Renal pelvis (tissue), 12 donors: ENCODE measurements around the gene CLINT1. TPM values are rescaled to one million over a fixed set of nuclear protein-coding genes. Genes with fewer than 3 reads are reported as not detected.
"Not testable (repeated sequence)": the region's sequence is repeated elsewhere in the genome, so short reads cannot be mapped to it uniquely, and the experiment has no call there.

ENCODE experiments used
- DNase-seq: peaks from one replicate; pipeline ENCODE4 v3.0.0-alpha.2; 2013
- long read RNA-seq, 16 experiments: transcript quantifications; one replicate each; lab custom pipeline, GENCODE V29; 2026
- polyA plus RNA-seq, 3 donors: library from polyadenylated mRNA; unstranded; fragments of 120-200 nt; gene quantifications; one replicate each; pipeline ENCODE4 v1.2.1, GENCODE V29; 2013; ENCODE audit not compliant: insufficient read length in 3 of 3

The CLINT1 gene
- 100 to 1,000 TPM; 115 to 145 (median 139) TPM for polyA plus RNA-seq
- long read RNA-seq, donor 1, transcript CLINT1-207 (12 exons, 2,346 nt) = major isoform, 5 of 49 reads
- long read RNA-seq, donor 1, transcript CLINT1-201 (12 exons, 3,440 nt) = major isoform, 5 of 49 reads
- long read RNA-seq, donor 1, partial matches to known transcripts = 35 of 49 reads
- long read RNA-seq, donor 1, other reads (novel, unspliced or antisense) = 0 of 49 reads
- long read RNA-seq, donor 2, transcript CLINT1-207 (12 exons, 2,346 nt) = major isoform, 10 of 69 reads
- long read RNA-seq, donor 2, transcript CLINT1-201 (12 exons, 3,440 nt) = minor isoform, 9 of 69 reads
- long read RNA-seq, donor 2, partial matches to known transcripts = 47 of 69 reads
- long read RNA-seq, donor 2, other reads (novel, unspliced or antisense) = 0 of 69 reads
- long read RNA-seq, donor 3, transcript CLINT1-201 (12 exons, 3,440 nt) = minor isoform, 8 of 61 reads
- long read RNA-seq, donor 3, transcript CLINT1-208 (2 exons, 2,905 nt) = major isoform, 9 of 61 reads
- long read RNA-seq, donor 3, partial matches to known transcripts = 39 of 61 reads
- long read RNA-seq, donor 3, other reads (novel, unspliced or antisense) = 0 of 61 reads
- long read RNA-seq, donor 4, transcript CLINT1-207 (12 exons, 2,346 nt) = major isoform, 7 of 41 reads
- long read RNA-seq, donor 4, transcript CLINT1-201 (12 exons, 3,440 nt) = minor isoform, 5 of 41 reads
- long read RNA-seq, donor 4, partial matches to known transcripts = 26 of 41 reads
- long read RNA-seq, donor 4, other reads (novel, unspliced or antisense) = 0 of 41 reads
- long read RNA-seq, donor 5, partial matches to known transcripts = 74 of 85 reads
- long read RNA-seq, donor 5, other reads (novel, unspliced or antisense) = 0 of 85 reads
- long read RNA-seq, donor 6, transcript CLINT1-201 (12 exons, 3,440 nt) = major isoform, 8 of 74 reads
- long read RNA-seq, donor 6, transcript CLINT1-208 (2 exons, 2,905 nt) = minor isoform, 5 of 74 reads
- long read RNA-seq, donor 6, transcript CLINT1-207 (12 exons, 2,346 nt) = minor isoform, 5 of 74 reads
- long read RNA-seq, donor 6, partial matches to known transcripts = 52 of 74 reads
- long read RNA-seq, donor 6, other reads (novel, unspliced or antisense) = 0 of 74 reads
- long read RNA-seq, donor 7, transcript CLINT1-207 (12 exons, 2,346 nt) = minor isoform, 9 of 122 reads
- long read RNA-seq, donor 7, transcript CLINT1-201 (12 exons, 3,440 nt) = major isoform, 14 of 122 reads
- long read RNA-seq, donor 7, transcript CLINT1-208 (2 exons, 2,905 nt) = minor isoform, 9 of 122 reads
- long read RNA-seq, donor 7, partial matches to known transcripts = 87 of 122 reads
- long read RNA-seq, donor 7, other reads (novel, unspliced or antisense) = 0 of 122 reads
- long read RNA-seq, donor 8, partial matches to known transcripts = 0 of 1 reads
- long read RNA-seq, donor 8, other reads (novel, unspliced or antisense) = 0 of 1 reads
- long read RNA-seq, donor 9, transcript CLINT1-201 (12 exons, 3,440 nt) = major isoform, 7 of 72 reads
- long read RNA-seq, donor 9, transcript CLINT1-208 (2 exons, 2,905 nt) = minor isoform, 5 of 72 reads
- long read RNA-seq, donor 9, transcript CLINT1-207 (12 exons, 2,346 nt) = minor isoform, 6 of 72 reads
- long read RNA-seq, donor 9, partial matches to known transcripts = 52 of 72 reads
- long read RNA-seq, donor 9, other reads (novel, unspliced or antisense) = 0 of 72 reads
- long read RNA-seq, donor 10, transcript CLINT1-201 (12 exons, 3,440 nt) = minor isoform, 6 of 87 reads
- long read RNA-seq, donor 10, transcript CLINT1-207 (12 exons, 2,346 nt) = minor isoform, 5 of 87 reads
- long read RNA-seq, donor 10, transcript CLINT1-208 (2 exons, 2,905 nt) = major isoform, 7 of 87 reads
- long read RNA-seq, donor 10, partial matches to known transcripts = 65 of 87 reads
- long read RNA-seq, donor 10, other reads (novel, unspliced or antisense) = 0 of 87 reads
- long read RNA-seq, donor 11, transcript CLINT1-208 (2 exons, 2,905 nt) = major isoform, 10 of 52 reads
- long read RNA-seq, donor 11, partial matches to known transcripts = 38 of 52 reads
- long read RNA-seq, donor 11, other reads (novel, unspliced or antisense) = 0 of 52 reads
- long read RNA-seq, donor 12, transcript CLINT1-208 (2 exons, 2,905 nt) = minor isoform, 8 of 79 reads
- long read RNA-seq, donor 12, transcript CLINT1-207 (12 exons, 2,346 nt) = major isoform, 13 of 79 reads
- long read RNA-seq, donor 12, transcript CLINT1-201 (12 exons, 3,440 nt) = minor isoform, 11 of 79 reads
- long read RNA-seq, donor 12, partial matches to known transcripts = 46 of 79 reads
- long read RNA-seq, donor 12, other reads (novel, unspliced or antisense) = 0 of 79 reads
- long read RNA-seq, donor 13, transcript CLINT1-208 (2 exons, 2,905 nt) = major isoform, 7 of 51 reads
- long read RNA-seq, donor 13, transcript CLINT1-207 (12 exons, 2,346 nt) = minor isoform, 5 of 51 reads
- long read RNA-seq, donor 13, partial matches to known transcripts = 35 of 51 reads
- long read RNA-seq, donor 13, other reads (novel, unspliced or antisense) = 0 of 51 reads
- long read RNA-seq, donor 14, transcript CLINT1-201 (12 exons, 3,440 nt) = minor isoform, 6 of 167 reads
- long read RNA-seq, donor 14, transcript CLINT1-208 (2 exons, 2,905 nt) = major isoform, 20 of 167 reads
- long read RNA-seq, donor 14, transcript CLINT1-207 (12 exons, 2,346 nt) = minor isoform, 5 of 167 reads
- long read RNA-seq, donor 14, partial matches to known transcripts = 132 of 167 reads
- long read RNA-seq, donor 14, other reads (novel, unspliced or antisense) = 0 of 167 reads
- long read RNA-seq, donor 15, transcript CLINT1-201 (12 exons, 3,440 nt) = major isoform, 15 of 116 reads
- long read RNA-seq, donor 15, transcript CLINT1-208 (2 exons, 2,905 nt) = minor isoform, 7 of 116 reads
- long read RNA-seq, donor 15, transcript CLINT1-207 (12 exons, 2,346 nt) = minor isoform, 7 of 116 reads
- long read RNA-seq, donor 15, partial matches to known transcripts = 84 of 116 reads
- long read RNA-seq, donor 15, other reads (novel, unspliced or antisense) = 0 of 116 reads
- long read RNA-seq, donor 16, transcript CLINT1-201 (12 exons, 3,440 nt) = major isoform, 7 of 81 reads
- long read RNA-seq, donor 16, transcript CLINT1-207 (12 exons, 2,346 nt) = minor isoform, 6 of 81 reads
- long read RNA-seq, donor 16, partial matches to known transcripts = 61 of 81 reads
- long read RNA-seq, donor 16, other reads (novel, unspliced or antisense) = 0 of 81 reads

- peak; percentile 87 for DNase-seq
Observed at GRCh38 chr5:157858527-157859226, at the start of gene CLINT1. Gene CLINT1, minus strand, starts transcription at chr5:157859145. Its CDS starts 175 bp downstream, at chr5:157858970.

GRCh38 chr5:157908459-157908858 is 49.5 kb upstream of the CLINT1 start:
- no peak for DNase-seq

GRCh38 chr5:157907479-157907878 is 48.5 kb upstream of the CLINT1 start:
- no peak for DNase-seq

GRCh38 chr5:157903117-157903450 is 44.1 kb upstream of the CLINT1 start:
- no peak for DNase-seq

- DNase-seq = no peak
Observed at GRCh38 chr5:157902449-157903116, 43.6 kb upstream of the CLINT1 start.

- DNase-seq = no peak
Observed at GRCh38 chr5:157900644-157901043, 41.7 kb upstream of the CLINT1 start.

GRCh38 chr5:157893611-157894010 is 34.7 kb upstream of the CLINT1 start:
- no peak for DNase-seq

GRCh38 chr5:157892974-157893373 is 34.0 kb upstream of the CLINT1 start:
- DNase-seq = no peak

- DNase-seq = no peak
Observed at GRCh38 chr5:157890836-157891597, 32.1 kb upstream of the CLINT1 start.

DNA sequence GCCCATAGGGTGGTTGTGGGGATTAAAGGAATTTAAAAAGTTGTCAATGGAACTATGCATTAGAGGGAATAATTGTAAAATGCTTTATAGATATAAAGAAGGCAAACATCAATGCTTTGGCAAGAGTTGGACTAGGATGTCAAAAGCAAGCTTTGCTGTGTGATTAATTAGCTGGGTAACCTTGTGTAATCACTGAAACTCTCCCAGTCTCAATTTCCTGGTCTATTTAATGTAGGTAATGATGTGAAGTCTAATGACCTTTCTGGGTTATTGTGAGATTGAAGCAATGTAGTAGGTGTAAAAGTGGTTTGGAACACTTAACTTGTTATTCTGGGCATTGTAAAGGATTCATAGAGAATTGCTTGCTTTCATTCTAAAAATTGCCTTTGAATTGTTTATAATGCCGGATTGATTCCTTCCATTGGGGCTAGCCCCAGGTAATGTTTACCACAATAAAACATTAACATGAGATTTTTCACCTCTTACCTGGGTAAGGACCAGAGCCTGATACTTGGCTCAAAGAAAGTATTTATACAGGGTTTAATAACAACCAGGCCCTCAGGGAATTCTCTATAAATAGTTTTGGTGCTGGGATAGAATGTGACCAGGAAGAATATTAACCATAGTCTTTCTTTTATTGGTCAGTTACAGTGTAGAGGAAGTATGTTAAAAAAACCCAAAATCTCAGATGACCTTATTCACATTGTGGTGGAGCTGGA is 30.0 kb upstream of the CLINT1 start:
- no peak for DNase-seq

- DNase-seq = no peak
Observed at GRCh38 chr5:157886796-157887380, 27.9 kb upstream of the CLINT1 start.

GRCh38 chr5:157885051-157885450 is 26.1 kb upstream of the CLINT1 start:
- not testable (repeated sequence) for DNase-seq

DNA sequence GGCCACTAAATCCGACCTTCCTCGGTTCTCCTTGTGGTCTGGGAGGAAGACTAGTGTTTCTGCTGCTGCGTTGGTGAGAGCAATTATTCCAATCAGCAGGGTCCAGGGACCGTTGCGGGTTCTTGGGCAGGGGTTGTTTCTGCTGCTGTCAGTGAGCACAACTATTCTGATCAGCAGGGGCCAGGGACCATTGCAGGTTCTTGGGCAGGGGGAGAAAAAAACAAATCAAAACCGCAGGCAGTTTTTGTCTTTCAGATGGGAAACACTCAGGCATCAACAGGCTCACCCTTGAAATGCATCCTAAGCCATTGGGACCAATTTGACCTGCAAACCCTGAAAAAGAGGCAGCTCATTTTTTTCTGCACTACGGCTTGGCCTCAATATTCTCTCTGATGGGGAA is 22.6 kb upstream of the CLINT1 start:
- DNase-seq = not testable (repeated sequence)

- no peak for DNase-seq
Observed at GRCh38 chr5:157877821-157878220, 18.9 kb upstream of the CLINT1 start.

DNA sequence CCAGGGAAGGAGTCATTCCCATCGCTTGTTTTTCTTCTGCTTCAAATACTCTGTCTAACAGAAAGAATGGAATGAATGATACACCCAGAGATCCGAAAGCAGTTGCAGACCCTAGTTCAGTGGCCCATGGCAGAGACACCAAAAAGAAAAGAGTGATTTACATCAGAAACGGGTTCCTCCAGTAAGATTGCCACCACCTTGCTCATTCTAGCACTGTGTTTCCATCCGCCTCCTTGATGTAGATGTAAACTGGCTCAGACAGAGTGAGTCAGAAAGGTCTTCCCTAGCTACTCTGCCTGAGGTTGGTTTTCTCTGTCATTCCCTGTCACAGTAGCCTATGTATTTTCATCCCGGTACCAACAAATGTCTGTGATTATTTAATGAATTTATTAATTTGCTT is 15.9 kb upstream of the CLINT1 start:
- no peak for DNase-seq
